Mononuclear cell (primary cell): ENCODE measurements around the gene PID1. TPM values are rescaled to one million over a fixed set of nuclear protein-coding genes. Genes with fewer than 3 reads are reported as not detected.

Source experiments
- H3K27me3 ChIP-seq: 2 replicates; pipeline ENCODE4 v1.6.0; 2011; ENCODE audit warnings: low read length, control low read depth; ENCODE audit not compliant: insufficient read depth
- H3K4me1 ChIP-seq: 2 replicates; pipeline ENCODE4 v1.5.1; 2011; ENCODE audit warnings: mild to moderate bottlenecking, low read length, control low read depth; ENCODE audit not compliant: insufficient read depth
- H3K4me3 ChIP-seq: 2 replicates; pipeline ENCODE4 v1.5.1; 2011; ENCODE audit warnings: mild to moderate bottlenecking, low read length, moderate library complexity
- H3K9me3 ChIP-seq: 2 replicates; pipeline ENCODE4 v1.5.1; 2011; ENCODE audit warnings: low read depth, mild to moderate bottlenecking, control low read depth, low read length
- total RNA-seq: library from RNA; depleted of rRNA; stranded (reverse); fragments of >200 nt; gene quantifications from one replicate; pipeline ENCODE4 v1.2.3, GENCODE V29; 2012

PID1 gene
- total RNA-seq, 1 donor, result 8.4 TPM

DNA sequence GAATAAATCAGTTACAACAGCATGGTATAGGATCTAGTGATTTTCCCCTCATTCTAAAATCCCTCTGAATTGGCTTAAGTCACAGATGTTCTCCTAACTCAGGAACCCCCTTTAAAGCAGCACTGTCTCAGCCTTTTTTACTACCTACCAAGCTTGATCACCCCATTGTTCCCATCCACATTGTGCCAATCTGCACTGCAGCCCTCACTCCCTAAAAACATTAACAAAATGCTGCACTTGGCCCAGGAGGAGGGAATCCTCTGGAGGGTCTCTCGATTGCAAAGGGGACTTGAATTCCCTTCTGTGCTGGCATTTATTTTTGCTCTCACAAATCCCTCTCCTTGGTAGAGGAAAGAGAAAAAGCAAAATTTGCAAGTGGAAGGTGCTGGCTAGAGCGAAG, 223.0 kb downstream of the PID1 start:
- no peaks in the 10 kb centered on the region for H3K9me3 ChIP-seq
- no peaks in the 10 kb centered on the region for H3K27me3 ChIP-seq
- H3K4me3 ChIP-seq, result no peak overlapping the region
- H3K4me1 ChIP-seq, result no peaks in the 10 kb centered on the region

DNA sequence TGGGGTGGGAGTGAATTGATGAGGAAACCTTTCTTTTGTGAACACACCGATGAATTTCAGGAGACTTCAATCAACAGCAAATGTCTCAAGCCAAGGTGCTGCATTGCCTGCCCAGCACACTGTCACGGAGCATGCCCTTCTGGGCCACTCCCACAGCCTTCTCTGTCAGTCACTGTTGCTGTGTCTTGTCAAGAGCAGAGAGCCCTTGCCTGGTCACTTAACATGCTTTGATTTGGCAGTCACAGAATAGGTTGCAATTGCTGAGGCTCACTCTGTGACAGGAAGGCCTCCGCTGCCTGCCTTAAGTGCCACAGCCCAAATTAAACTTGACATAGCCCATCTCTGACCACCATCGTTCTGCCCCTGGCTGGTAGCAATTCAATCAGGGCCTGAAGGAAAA, 225.4 kb downstream of the PID1 start:
- Histone ChIP-seq H3K27me3 (no peaks in the 10 kb centered on the region), H3K9me3 (no peaks in the 10 kb centered on the region), H3K4me1 (no peaks in the 10 kb centered on the region), H3K4me3 (no peak overlapping the region)

DNA sequence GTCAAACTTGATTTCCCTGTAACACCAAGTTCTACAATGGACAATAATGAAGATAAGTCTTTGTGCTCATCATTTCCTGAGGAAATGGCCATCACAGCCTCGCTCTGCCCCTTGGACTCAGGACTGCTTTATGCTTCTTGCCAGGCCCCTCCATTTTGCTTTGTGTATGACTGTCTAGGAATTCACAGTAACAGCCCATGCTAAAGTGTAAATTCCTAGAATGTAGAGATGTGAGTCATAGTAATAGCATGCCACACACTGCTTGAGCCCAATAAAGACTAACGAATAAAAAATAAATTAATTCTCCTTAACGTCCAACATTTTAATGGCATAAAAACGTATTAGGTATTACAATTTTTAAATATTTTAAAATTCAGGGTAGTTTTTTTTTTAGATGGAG, 226.5 kb downstream of the PID1 start:
- no peaks in the 10 kb centered on the region for H3K4me1 ChIP-seq
- no peaks in the 10 kb centered on the region for H3K9me3 ChIP-seq
- H3K27me3 ChIP-seq, result no peaks in the 10 kb centered on the region
- H3K4me3 ChIP-seq, result no peak overlapping the region

DNA sequence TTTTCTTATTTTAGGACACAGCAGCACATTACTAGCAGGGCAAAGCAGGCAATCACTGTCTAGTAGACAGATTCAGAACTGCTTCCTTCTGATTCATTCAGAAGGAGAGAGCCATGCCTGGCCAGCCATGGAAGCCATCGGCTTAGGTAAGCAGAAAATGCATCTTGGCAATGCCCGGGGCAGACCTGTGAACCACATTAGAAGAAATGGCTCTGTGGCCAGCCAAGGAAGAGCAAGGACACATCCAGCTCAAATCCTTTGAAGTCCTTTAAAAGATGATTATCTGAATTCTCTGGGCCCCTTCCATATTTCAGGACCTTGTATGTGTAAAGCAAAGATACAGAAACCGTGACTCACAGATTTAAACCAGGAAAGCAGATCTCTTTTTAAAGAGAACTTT, 227.4 kb downstream of the PID1 start:
- Histone ChIP-seq H3K27me3 (no peaks in the 10 kb centered on the region), H3K9me3 (no peaks in the 10 kb centered on the region), H3K4me1 (no peaks in the 10 kb centered on the region), H3K4me3 (no peak overlapping the region)

DNA sequence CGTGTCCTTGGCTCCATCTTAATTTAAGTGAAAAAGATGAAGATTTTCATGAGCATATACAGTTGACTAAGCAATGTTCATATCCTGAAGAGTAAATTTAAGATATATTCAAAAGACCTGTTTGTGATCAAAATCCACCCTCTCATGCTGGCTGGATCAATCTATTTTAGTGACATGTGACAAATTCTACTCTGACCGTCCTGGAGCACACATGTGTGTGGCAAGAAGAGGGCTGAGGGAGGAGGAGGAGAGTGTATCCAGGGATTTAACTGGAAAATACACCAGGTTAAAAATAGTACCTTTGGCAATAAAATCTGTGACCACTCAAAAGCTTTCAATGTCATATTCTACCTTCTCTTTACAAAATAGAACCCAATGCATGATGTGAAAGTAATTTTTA, 228.7 kb downstream of the PID1 start:
- Histone ChIP-seq H3K27me3 (no peaks in the 10 kb centered on the region), H3K4me3 (no peak overlapping the region), H3K4me1 (no peaks in the 10 kb centered on the region), H3K9me3 (no peaks in the 10 kb centered on the region)

DNA sequence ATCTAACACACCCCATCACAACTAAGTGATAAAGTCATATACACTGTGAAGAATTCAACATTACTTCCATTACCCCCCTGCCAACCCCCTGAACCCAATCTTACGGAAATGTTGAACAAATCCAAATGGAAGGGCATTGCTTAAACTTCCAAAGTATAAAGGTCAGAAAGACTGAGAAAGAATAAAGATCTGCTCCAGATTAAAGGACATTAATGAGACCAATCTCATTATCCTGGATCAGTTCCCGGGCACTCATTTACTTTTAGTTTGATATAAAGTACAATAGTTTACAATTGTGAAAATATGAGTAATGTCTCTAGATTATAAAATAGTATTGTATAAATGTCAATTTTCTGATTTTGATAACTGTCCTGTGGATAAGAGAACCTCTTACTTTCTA, 229.4 kb downstream of the PID1 start:
- no peaks in the 10 kb centered on the region for H3K27me3 ChIP-seq
- H3K4me3 ChIP-seq, result no peak overlapping the region
- no peaks in the 10 kb centered on the region for H3K9me3 ChIP-seq
- H3K4me1 ChIP-seq, result no peaks in the 10 kb centered on the region

DNA sequence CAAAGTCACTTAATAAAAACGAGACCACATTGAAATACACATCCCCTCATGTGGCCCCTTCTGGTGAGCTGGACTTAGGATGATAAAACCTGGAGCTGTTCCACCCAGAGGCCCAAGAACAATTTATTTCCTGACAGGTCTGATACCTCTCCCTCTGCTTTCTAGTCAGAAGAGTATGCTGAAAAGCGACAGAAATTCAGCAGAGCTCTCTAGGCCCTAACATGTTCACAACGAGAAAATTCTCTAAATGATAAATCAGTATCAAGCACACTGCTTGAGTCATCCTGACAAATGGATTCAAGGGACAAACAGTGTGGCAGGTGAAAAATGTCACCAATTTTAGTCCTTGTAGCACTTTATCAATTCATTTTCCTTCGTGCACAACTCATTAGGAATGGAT, 233.5 kb downstream of the PID1 start:
- H3K4me3 ChIP-seq, result no peak overlapping the region
- no peaks in the 10 kb centered on the region for H3K9me3 ChIP-seq
- H3K27me3 ChIP-seq, result no peaks in the 10 kb centered on the region
- H3K4me1 ChIP-seq, result no peaks in the 10 kb centered on the region

DNA sequence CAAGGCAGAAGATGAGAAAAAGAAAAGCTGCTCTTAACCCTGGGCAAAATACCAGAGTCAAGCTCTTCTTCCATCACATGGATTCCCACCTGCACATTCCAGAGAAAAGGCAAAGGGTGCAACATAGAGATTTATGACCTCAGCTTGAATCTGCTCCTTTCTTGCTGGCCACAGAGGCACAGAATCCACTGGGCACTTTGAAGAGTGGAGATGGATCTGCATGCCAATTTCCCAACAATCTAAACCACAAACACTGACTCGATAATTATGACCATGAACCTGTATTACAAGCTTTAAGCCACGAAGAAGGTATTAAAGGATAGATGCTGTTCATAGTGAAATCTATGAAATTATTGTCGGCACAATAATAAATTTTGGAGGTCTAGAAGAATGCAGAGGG, 237.3 kb downstream of the PID1 start:
- Histone ChIP-seq H3K9me3 (no peaks in the 10 kb centered on the region), H3K4me1 (no peaks in the 10 kb centered on the region), H3K4me3 (no peak overlapping the region), H3K27me3 (no peaks in the 10 kb centered on the region)

DNA sequence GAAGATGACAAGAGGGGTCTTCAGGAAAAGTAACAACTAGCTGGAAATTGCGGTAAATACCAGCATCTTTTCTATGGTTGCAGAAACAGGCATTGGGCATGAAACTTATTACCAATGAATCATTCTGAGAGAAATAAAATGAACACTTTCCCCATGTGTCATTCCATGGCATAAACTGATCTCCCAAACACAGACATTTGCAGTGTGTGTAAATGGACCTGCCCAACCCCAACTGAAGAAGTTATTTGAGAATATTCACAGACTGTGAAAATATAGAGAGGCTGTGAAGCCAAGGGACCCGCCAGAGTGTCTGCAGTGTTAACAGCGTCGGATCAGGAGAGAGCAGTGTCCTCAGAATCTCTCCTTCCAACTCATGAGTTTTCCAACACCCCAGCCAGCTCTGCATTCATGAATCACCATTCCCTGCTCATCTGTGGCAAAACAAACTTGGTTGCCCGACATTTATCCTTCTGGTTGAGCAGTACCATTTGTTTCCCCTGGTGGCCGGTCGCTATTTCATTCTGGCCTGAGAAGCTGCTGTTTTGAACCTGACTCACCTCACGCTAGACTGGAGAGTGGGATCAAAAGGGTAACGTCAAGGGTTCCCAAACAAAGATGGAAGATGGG, 238.4 kb downstream of the PID1 start:
- H3K9me3 ChIP-seq, result no peaks in the 10 kb centered on the region
- no peaks in the 10 kb centered on the region for H3K4me1 ChIP-seq
- H3K4me3 ChIP-seq, result no peak overlapping the region
- H3K27me3 ChIP-seq, result no peaks in the 10 kb centered on the region

DNA sequence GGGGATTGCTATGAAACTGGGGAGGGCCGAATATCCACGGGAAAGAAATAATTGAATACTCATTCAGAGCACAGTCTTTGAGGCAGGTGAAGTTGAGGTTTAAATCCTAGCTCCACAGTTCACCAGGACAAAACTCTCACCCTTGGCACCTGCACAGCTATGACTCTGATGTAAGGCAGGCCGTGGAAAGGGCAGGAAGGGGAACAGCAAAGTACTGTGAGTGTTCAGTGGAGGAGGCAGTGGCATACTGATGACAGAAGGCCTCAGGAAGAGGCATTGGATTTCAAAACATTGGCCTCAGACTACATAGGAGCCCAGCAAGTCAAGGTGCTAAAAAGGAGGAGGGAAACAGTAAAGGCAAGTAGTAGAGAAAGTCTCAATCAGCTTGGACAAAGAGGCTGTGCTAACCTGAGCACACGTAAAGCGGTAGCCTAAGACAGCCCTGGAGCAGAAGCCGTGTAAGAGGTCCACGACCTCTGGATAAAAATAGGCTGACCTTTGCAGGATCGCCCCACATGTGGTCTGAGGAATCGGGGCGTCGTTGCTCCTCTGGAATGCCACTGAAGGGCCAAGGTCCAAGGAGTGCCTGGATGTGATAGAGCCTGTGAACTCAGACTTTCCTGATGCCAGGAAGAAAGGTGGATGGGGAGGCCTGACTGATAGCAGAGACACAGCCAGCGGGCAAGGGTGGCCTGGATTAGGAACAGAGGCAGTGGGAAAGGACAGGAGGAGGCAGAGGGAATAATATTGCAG, 243.6 kb downstream of the PID1 start:
- H3K4me3 ChIP-seq, result no peak overlapping the region
- no peaks in the 10 kb centered on the region for H3K9me3 ChIP-seq
- no peaks in the 10 kb centered on the region for H3K4me1 ChIP-seq
- no peaks in the 10 kb centered on the region for H3K27me3 ChIP-seq

DNA sequence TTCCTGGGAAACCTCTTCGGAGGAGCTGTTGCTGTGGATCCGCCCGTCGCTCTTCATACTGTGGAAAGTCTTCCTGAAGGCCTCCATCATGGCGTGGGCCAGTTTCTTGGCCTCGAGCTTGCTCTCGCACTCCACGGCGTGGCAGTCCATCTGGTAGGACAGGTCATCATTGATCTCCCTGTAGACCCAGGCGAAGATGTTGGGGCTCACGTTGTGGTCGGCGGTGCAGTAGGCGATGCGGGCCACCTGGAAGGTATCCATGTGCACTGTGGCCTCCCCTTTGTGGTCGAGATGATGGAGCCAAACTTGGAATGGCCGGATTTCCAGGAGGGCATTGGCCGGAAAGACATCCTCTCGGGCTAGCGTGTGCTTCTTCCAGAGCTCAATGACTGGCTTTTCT, 245.4 kb downstream of the PID1 start:
- Histone ChIP-seq H3K27me3 (no peaks in the 10 kb centered on the region), H3K9me3 (no peaks in the 10 kb centered on the region), H3K4me1 (no peaks in the 10 kb centered on the region), H3K4me3 (no peak overlapping the region)

DNA sequence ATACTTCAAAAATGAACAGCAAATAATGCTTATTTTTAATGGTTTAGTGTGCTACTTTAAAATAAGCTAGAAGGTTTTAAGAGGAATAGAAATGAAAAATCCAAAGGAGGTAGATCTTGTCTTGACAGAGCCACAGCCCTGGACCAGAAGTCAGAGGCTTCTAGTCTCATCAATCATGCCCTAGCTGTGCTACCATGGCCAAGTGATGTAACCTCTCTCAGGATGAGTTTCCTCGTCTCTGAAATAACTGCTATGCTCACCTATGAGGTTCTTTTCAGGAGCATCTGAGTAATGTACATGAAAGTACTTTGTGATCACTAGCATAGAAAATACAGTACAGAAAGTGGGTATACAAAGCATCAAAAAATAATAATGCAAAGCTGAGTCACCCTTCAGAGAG, 248.4 kb downstream of the PID1 start:
- H3K4me1 ChIP-seq, result no peaks in the 10 kb centered on the region
- no peaks in the 10 kb centered on the region for H3K27me3 ChIP-seq
- H3K4me3 ChIP-seq, result no peak overlapping the region
- H3K9me3 ChIP-seq, result no peaks in the 10 kb centered on the region

DNA sequence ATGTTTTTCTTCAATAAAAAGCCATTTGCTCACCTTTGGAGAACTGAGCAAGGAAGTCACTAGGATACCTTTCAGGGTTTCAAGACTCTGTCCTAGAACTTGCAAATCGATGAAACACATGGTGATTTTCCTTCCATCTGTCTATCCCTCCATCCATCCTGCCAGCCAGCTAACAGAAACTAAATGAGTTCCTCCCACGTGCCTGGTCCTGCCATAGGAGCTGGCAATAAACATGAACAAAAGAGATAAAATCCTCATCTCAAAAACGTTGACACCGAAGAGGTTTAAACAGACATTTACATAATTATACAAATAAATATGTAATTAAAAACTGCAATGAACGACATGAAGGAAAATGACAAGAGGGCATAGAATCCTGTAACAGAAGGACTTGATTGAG, 249.0 kb downstream of the PID1 start:
- no peaks in the 10 kb centered on the region for H3K4me1 ChIP-seq
- no peaks in the 10 kb centered on the region for H3K9me3 ChIP-seq
- H3K4me3 ChIP-seq, result no peak overlapping the region
- H3K27me3 ChIP-seq, result no peaks in the 10 kb centered on the region

DNA sequence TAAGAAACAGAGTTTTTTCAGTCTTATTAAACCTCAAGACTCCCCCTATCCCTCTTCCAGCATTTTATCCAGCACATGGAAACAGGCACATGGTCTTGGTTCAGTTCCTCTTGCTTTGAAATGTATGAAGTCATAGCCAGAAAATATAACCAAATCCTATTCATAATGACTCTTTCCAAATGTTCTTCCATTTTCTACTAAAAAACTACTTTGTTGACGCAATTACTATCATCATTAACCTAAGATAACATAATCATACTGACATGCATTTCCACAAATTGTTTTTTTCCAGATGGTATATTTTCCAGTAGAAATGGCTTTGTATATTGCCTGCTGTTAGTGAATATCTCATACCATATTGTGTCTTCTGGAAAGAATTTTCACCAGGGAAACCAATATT, 261.3 kb downstream of the PID1 start:
- H3K9me3 ChIP-seq, result no peaks in the 10 kb centered on the region
- no peaks in the 10 kb centered on the region for H3K4me1 ChIP-seq
- H3K27me3 ChIP-seq, result no peaks in the 10 kb centered on the region
- no peak overlapping the region for H3K4me3 ChIP-seq

DNA sequence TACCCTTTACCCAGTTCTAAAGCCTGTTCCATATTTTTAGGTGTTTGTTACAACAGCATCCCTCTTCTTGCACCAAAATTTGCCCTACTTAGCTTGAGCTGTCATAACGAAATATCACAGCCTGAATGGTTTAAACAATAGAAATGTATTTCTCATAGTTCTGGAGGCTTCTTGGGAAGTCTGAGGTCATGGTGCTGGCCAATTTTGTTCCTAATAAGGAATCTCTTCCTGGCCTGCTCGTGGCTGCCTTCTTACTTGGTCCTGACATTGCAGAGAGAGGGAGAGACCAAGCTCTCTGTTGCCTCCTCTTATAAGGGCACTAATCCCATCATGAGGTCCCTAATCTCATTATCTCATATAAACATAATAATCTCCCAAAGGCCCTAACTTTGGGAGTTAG, 267.8 kb downstream of the PID1 start:
- no peaks in the 10 kb centered on the region for H3K27me3 ChIP-seq
- H3K4me1 ChIP-seq, result no peaks in the 10 kb centered on the region
- no peak overlapping the region for H3K4me3 ChIP-seq
- no peaks in the 10 kb centered on the region for H3K9me3 ChIP-seq

DNA sequence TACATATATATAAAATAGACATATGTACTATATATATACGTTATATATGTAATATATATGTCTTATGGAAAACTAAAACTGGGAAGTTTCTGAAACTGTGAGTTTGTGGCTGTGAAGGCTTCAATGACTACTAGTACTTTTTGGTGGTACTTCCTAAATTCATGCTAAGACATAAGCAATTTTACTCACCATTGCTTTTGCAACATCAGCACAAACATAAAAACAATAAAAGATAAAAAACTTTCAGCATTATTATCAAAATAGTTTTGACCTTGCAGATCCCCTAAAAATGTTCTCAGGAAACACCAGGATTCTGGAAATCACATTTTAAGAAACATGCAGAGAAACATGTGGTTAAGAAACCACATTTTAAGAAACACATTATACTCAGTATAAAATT, 269.9 kb downstream of the PID1 start:
- no peaks in the 10 kb centered on the region for H3K4me1 ChIP-seq
- no peaks in the 10 kb centered on the region for H3K27me3 ChIP-seq
- H3K4me3 ChIP-seq, result no peak overlapping the region
- no peaks in the 10 kb centered on the region for H3K9me3 ChIP-seq
